Osteocyte (in vitro differentiated cells): ENCODE results near the gene ALPI. TPM values are rescaled to one million over a fixed set of nuclear protein-coding genes. Genes with fewer than 3 reads are reported as not detected.

Experiments
- DNase-seq: peaks from one replicate; pipeline ENCODE4 v3.0.0; 2021; ENCODE audit warnings: mixed read lengths; ENCODE audit not compliant: unreplicated experiment; ENCODE audit errors: extremely low spot score
- H3K27ac Mint-ChIP-seq: one replicate; pipeline ENCODE4 v1.8.0; 2021; ENCODE audit warnings: mild to moderate bottlenecking, mixed read lengths; ENCODE audit not compliant: unreplicated experiment
- H3K27me3 Mint-ChIP-seq: one replicate; pipeline ENCODE4 v1.8.0; 2021; ENCODE audit warnings: mixed read lengths; ENCODE audit not compliant: unreplicated experiment
- H3K36me3 Mint-ChIP-seq: one replicate; pipeline ENCODE4 v1.8.0; 2021; ENCODE audit warnings: mixed read lengths; ENCODE audit not compliant: unreplicated experiment
- H3K4me1 Mint-ChIP-seq: one replicate; pipeline ENCODE4 v1.8.0; 2021; ENCODE audit warnings: mixed read lengths; ENCODE audit not compliant: unreplicated experiment
- H3K4me3 Mint-ChIP-seq: one replicate; pipeline ENCODE4 v1.8.0; 2021; ENCODE audit warnings: mild to moderate bottlenecking, moderate library complexity, mixed read lengths; ENCODE audit not compliant: unreplicated experiment
- H3K9me3 Mint-ChIP-seq: one replicate; pipeline ENCODE4 v1.8.0; 2021; ENCODE audit warnings: mixed read lengths; ENCODE audit not compliant: unreplicated experiment
- total RNA-seq: library from RNA; stranded (reverse); gene quantifications from 2 replicates; pipeline ENCODE4 v1.2.1, GENCODE V29; 2021
- TF ChIP-seq, protein P1 (sequence below): fragments of 200-600 bp; sonication (generic); IDR thresholded peaks from 2 replicates; pipeline ENCODE4 v1.5.0; 2021; ENCODE audit warnings: antibody characterized with exemption, mild to moderate bottlenecking, moderate library complexity

ALPI gene
- total RNA-seq, 1 donor from 2014 or later: not detected

DNA sequence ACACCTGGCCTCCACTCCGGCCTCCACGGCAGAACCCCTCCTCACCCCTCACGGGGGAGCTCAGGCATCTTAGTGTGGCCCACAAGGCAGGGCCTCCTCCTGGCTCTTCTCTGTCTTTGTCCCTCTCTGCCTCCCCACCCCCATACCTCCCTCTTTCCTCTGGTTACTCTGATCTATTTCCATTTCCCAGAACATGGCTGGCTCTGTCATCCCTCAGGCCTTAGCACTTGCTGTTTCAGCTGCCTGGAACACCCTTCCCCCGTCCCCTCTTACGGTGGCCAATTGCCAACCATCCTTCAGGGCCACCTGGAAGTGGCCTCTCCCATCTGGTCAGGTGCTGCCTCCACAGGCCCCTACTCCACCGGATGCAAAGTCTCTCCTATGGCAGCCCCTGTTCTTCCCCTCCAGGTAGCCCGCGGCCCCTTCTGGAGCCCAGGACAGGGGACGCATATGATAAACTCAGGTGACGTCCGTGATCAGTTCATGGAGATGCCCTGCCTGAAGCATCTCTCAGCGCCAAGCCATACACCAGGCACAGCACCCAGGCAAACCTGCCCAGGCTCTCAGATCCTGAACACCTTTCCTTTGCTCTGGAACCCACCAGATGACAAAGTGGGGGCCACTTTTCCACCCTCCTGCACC, 35.3 kb downstream of the ALPI start:
- Mint-ChIP-seq H3K36me3 (no peaks in the 10 kb centered on the region), H3K27me3 (peaks cover 14% of the 10 kb centered on the region), H3K4me1 (peaks cover 6% of the 10 kb centered on the region), H3K4me3 (no peak overlapping the region), H3K27ac (no peak overlapping the region), H3K9me3 (no peaks in the 10 kb centered on the region)
- TF ChIP-seq, protein P1, sequence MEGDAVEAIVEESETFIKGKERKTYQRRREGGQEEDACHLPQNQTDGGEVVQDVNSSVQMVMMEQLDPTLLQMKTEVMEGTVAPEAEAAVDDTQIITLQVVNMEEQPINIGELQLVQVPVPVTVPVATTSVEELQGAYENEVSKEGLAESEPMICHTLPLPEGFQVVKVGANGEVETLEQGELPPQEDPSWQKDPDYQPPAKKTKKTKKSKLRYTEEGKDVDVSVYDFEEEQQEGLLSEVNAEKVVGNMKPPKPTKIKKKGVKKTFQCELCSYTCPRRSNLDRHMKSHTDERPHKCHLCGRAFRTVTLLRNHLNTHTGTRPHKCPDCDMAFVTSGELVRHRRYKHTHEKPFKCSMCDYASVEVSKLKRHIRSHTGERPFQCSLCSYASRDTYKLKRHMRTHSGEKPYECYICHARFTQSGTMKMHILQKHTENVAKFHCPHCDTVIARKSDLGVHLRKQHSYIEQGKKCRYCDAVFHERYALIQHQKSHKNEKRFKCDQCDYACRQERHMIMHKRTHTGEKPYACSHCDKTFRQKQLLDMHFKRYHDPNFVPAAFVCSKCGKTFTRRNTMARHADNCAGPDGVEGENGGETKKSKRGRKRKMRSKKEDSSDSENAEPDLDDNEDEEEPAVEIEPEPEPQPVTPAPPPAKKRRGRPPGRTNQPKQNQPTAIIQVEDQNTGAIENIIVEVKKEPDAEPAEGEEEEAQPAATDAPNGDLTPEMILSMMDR: no peak
- no peak for DNase-seq

DNA sequence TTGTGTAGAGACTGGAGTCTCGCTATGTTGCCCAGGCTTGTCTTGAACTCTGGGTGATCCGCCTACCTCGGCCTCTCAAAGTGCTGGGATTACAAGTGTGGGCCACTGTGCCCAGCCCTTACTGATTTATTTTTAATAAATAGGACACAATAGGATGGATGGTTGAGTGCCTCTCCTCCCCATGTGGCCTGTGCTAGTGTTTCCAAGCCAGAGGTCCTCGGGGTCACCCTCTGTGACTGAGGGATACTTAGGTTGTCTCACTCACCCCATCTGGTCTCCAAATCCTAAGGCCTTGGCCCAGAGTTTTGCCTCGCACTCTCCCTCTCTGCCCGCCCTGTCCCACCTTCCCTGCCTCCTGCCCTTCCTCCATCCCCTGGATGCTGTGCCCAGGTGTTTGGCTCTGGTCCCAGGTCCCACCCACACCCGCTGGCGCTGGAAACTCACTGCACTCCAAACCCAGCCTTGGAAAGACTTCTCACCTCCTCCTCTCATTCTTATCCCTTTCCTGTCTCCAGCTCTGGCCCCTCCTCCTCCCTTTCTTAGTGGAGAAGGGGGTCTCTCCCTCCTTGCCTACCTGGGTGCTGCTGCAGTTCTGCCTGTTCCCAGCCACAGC, 36.4 kb downstream of the ALPI start:
- Mint-ChIP-seq H3K4me1 (peaks cover 2% of the 10 kb centered on the region), H3K27me3 (peaks cover 12% of the 10 kb centered on the region), H3K9me3 (no peaks in the 10 kb centered on the region), H3K36me3 (no peaks in the 10 kb centered on the region), H3K4me3 (no peak overlapping the region), H3K27ac (no peak overlapping the region)
- DNase-seq: no peak
- TF ChIP-seq, protein P1: no peak

DNA sequence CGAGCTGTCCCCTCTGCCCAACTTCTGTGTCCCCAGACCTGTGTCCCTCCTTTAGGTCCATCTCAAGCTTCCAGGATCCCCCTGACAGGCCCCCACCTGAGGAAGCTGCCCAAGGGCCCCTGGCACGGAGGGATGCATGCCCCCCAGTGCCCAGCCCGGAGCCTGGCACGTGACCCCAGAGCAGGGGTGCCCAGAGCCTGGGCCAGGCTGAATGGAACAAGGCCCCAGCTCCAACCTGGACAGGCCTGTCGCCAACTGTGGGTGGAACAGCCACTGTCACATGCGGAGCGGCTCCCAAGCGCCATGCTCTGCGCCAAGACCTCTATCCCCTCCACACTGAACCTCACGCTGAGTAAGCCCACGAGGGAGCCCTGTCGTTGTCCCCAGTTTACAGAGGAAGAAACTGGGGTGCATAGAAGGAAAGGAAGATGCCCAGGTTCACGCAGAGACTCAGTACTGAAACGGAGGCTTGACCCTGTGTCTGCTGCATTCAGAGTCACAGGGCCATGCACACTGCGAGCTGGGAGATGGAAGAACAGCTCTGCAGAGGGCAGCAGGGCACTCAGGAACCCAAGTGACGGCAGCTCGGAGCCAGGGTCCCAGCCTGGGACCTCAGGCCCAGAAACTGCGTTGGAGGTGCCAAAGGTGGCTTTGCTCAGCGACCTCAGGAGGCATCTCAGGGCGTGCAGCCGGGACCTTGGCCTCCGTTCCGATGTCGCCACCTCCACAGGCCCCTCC, 37.2 kb downstream of the ALPI start:
- Mint-ChIP-seq H3K36me3 (no peaks in the 10 kb centered on the region), H3K4me1 (peaks cover 2% of the 10 kb centered on the region), H3K9me3 (no peaks in the 10 kb centered on the region), H3K4me3 (no peak overlapping the region), H3K27me3 (peaks cover 13% of the 10 kb centered on the region), H3K27ac (no peak overlapping the region)
- no peak for DNase-seq
- TF ChIP-seq, protein P1: no peak

DNA sequence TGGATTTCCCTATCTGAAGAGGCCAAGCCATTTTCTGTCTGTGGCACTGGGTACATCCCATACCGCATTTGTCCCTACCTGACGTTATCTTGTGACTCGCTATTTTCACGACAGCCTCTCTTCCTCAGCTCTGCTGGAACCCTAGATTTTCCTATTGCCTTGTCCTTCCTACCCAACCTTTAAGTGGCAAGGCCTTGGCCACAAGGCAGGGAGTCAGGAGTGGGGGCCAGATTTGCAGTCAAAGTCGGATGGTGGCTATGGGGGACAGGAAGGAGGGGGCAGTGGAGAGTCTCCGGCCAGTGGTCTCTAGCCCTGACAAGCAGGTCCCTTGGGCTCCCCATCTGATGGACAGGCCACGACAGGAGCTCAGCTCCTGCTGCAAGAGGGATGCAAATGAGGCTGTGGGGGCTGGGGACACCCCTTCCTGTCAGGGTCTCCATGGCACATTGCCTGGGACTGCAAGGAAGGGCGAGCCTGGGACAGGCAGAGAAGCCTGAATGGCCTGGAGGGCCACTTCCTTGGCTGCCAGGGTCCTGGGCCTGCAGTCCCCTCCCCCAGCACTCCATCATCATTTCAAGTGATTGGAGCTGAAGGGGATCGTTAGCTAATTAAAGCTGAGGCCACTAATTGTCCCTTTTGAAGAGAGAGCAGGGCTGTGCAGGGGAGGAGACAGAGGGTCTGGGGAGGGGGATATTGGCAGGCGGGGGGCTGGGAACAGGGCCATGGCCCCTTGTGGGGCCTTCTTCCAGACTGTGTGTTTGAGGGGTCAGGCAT, 37.9 kb downstream of the ALPI start:
- no peak for DNase-seq
- H3K4me3 Mint-ChIP-seq: no peak overlapping the region
- H3K4me1 Mint-ChIP-seq: peaks cover 2% of the 10 kb centered on the region
- TF ChIP-seq, protein P1: no peak
- no peaks in the 10 kb centered on the region for H3K9me3 Mint-ChIP-seq
- H3K27ac Mint-ChIP-seq: no peak overlapping the region
- H3K27me3 Mint-ChIP-seq: peaks cover 14% of the 10 kb centered on the region
- no peaks in the 10 kb centered on the region for H3K36me3 Mint-ChIP-seq
